ENCODE data around the gene UTF1.
"Not testable (repeated sequence)": the region's sequence is repeated elsewhere in the genome, so short reads cannot be mapped to it uniquely, and the experiment has no call there.

UTF1 gene

GRCh38 chr10:133229265-133230043 is 563 bp upstream of the UTF1 start:
- no peak for DNase-seq

- no peak for DNase-seq
Measured at GRCh38 chr10:133230387-133231195, 574 bp downstream of the UTF1 start.

- no peak for DNase-seq
Measured at GRCh38 chr10:133231244-133231945, 1.4 kb downstream of the UTF1 start.

GRCh38 chr10:133231946-133232574 is 2.0 kb downstream of the UTF1 start:
- DNase-seq, result no peak

- DNase-seq, result not testable (repeated sequence)
Measured at GRCh38 chr10:133234796-133235195, 4.8 kb downstream of the UTF1 start.

- DNase-seq, result no peak
Measured at GRCh38 chr10:133235265-133235855, 5.3 kb downstream of the UTF1 start.

GRCh38 chr10:133235932-133236331 is 5.9 kb downstream of the UTF1 start:
- DNase-seq, result no peak

- DNase-seq, result no peak
Measured at GRCh38 chr10:133236401-133237240, 6.6 kb downstream of the UTF1 start.

GRCh38 chr10:133237241-133237587 is 7.2 kb downstream of the UTF1 start:
- no peak for DNase-seq

- DNase-seq, result no peak
Measured at GRCh38 chr10:133237588-133238465, 7.8 kb downstream of the UTF1 start, which contains the start of gene VENTX. TSS of gene VENTX (plus strand) at chr10:133237855. CDS start at chr10:133237915, 60 bp downstream.

GRCh38 chr10:133238466-133238804 is 8.4 kb downstream of the UTF1 start:
- DNase-seq, result no peak

- no peak for DNase-seq
Measured at GRCh38 chr10:133239990-133240389, 10.0 kb downstream of the UTF1 start.

- no peak for DNase-seq
Measured at GRCh38 chr10:133241501-133242205, 11.6 kb downstream of the UTF1 start.

GRCh38 chr10:133242611-133243356 is 12.8 kb downstream of the UTF1 start:
- no peak for DNase-seq

- DNase-seq, result no peak
Measured at GRCh38 chr10:133243593-133243992, 13.6 kb downstream of the UTF1 start.

GRCh38 chr10:133245439-133246235 is 15.6 kb downstream of the UTF1 start:
- no peak for DNase-seq

- DNase-seq, result no peak
Measured at GRCh38 chr10:133246236-133246626, 16.2 kb downstream of the UTF1 start.

GRCh38 chr10:133247681-133248333 is 17.8 kb downstream of the UTF1 start:
- no peak for DNase-seq
